HEK293T (cell line): Measurements from ENCODE around the gene CDKN1B.
A peak's percentile ranks its signal among the peaks of the same experiment; 100 is the strongest.

Source experiments
- CTCF ChIA-PET: fragments of 350-600 bp; formaldehyde crosslinking; extraction: SDS; loops from one replicate; lab custom pipeline; 2021; ENCODE audit warnings: antibody characterized with exemption, inconsistent platforms; lab: Yijun Ruan, JAX
- POLR2A ChIA-PET: fragments of 350-600 bp; formaldehyde crosslinking; extraction: SDS; loops from one replicate; lab custom pipeline; 2020; ENCODE audit warnings: antibody characterized with exemption, inconsistent platforms; lab: Yijun Ruan, JAX
- DNase-seq: peaks from one replicate; pipeline ENCODE4 v3.0.0; 2012; ENCODE audit warnings: mixed read lengths; ENCODE audit errors: extremely low spot score
- ARNT ChIP-seq: fragments of 450-650 bp; IDR thresholded peaks from 2 replicates; pipeline ENCODE4 v1.6.1; 2017; ENCODE audit warnings: mild to moderate bottlenecking
- BHLHE40 ChIP-seq: fragments of 450-650 bp; IDR thresholded peaks from 2 replicates; pipeline ENCODE4 v1.6.1; 2016; ENCODE audit warnings: mild to moderate bottlenecking, moderate library complexity, borderline replicate concordance
- CTBP1 ChIP-seq: fragments of 450-650 bp; IDR thresholded peaks from 2 replicates; pipeline ENCODE4 v1.6.1; 2016; ENCODE audit warnings: borderline replicate concordance
- ELF4 ChIP-seq: fragments of 450-650 bp; IDR thresholded peaks from 2 replicates; pipeline ENCODE4 v1.6.1; 2017; ENCODE audit warnings: antibody characterized with exemption
- FOXK2 ChIP-seq: fragments of 450-650 bp; IDR thresholded peaks from 2 replicates; pipeline ENCODE4 v1.6.1; 2016; ENCODE audit warnings: mild to moderate bottlenecking
- FOXM1 ChIP-seq: fragments of 450-650 bp; IDR thresholded peaks from 2 replicates; pipeline ENCODE4 v1.6.1; 2017; ENCODE audit warnings: mild to moderate bottlenecking, borderline replicate concordance
- HDGF ChIP-seq: fragments of 450-650 bp; IDR thresholded peaks from 2 replicates; pipeline ENCODE4 v1.6.1; 2017; ENCODE audit warnings: antibody characterized with exemption, borderline replicate concordance
- LEF1 ChIP-seq: fragments of 450-650 bp; IDR thresholded peaks from 2 replicates; pipeline ENCODE4 v1.6.1; 2017; ENCODE audit warnings: mild to moderate bottlenecking, borderline replicate concordance
- NFRKB ChIP-seq: fragments of 450-650 bp; IDR thresholded peaks from 2 replicates; pipeline ENCODE4 v1.6.1; 2016; ENCODE audit warnings: mild to moderate bottlenecking, moderate library complexity
- SP1 ChIP-seq: fragments of 450-650 bp; IDR thresholded peaks from 2 replicates; pipeline ENCODE4 v1.6.1; 2017
- SUZ12 ChIP-seq: fragments of 450-650 bp; IDR thresholded peaks from 2 replicates; pipeline ENCODE4 v1.6.1; 2016; ENCODE audit warnings: mild to moderate bottlenecking
- TARDBP ChIP-seq: fragments of 450-650 bp; IDR thresholded peaks from 2 replicates; pipeline ENCODE4 v1.6.1; 2016
- ZNF384 ChIP-seq: fragments of 450-650 bp; IDR thresholded peaks from 2 replicates; pipeline ENCODE4 v1.6.1; 2016
- TF ChIP-seq, protein P1 (sequence below): fragments of 450-650 bp; IDR thresholded peaks from 2 replicates; pipeline ENCODE4 v1.6.1; 2016

The CDKN1B gene

DNA sequence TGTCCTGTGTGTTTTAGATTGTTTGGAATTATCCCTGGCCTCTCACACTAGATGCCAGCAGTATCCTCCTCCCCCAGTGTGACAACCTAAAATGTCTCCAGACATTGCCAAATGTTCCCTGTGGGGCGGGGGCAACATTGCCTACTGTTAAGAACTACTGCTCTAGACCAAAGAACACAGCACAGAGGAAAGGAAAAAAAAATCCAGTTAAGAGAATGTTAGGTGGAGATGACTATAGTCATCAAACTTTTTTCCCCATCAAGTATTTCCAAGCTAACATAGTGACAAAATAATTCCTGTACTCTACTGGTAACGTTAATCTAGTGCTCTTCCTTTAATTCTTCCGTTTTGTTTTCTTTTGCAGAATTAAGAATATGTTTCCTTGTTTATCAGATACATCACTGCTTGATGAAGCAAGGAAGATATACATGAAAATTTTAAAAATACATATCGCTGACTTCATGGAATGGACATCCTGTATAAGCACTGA lies 3.5 kb downstream of the CDKN1B start:
- no peak for DNase-seq

GRCh38 chr12:12721176-12721751 lies 4.1 kb downstream of the CDKN1B start:
- ChIA-PET POLR2A (interaction anchor here (0.7 to 2.3 kb wide), 6 partner anchors 11 to 364 kb away, joined by 3 to 7 read pairs (median 5); partner anchors contain the start of gene BORCS5), CTCF (interaction anchor here (0.6 to 1.7 kb wide), 2 partner anchors 16 to 100 kb away, joined by 7 to 11 read pairs; no protein-coding TSS in a partner anchor)
- DNase-seq: no peak
- TF ChIP-seq, protein P1, sequence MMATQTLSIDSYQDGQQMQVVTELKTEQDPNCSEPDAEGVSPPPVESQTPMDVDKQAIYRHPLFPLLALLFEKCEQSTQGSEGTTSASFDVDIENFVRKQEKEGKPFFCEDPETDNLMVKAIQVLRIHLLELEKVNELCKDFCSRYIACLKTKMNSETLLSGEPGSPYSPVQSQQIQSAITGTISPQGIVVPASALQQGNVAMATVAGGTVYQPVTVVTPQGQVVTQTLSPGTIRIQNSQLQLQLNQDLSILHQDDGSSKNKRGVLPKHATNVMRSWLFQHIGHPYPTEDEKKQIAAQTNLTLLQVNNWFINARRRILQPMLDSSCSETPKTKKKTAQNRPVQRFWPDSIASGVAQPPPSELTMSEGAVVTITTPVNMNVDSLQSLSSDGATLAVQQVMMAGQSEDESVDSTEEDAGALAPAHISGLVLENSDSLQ: peak; percentile 67
- TF ChIP-seq NFRKB: no peak
- no peak for TF ChIP-seq FOXK2
- no peak for TF ChIP-seq FOXM1
- no peak for TF ChIP-seq CTBP1

More for the DNA sequence above, 3.5 kb downstream of the CDKN1B start:
- ChIA-PET POLR2A (interaction anchor here (0.7 to 7.4 kb wide), 7 partner anchors 11 to 363 kb away, joined by 3 to 81 read pairs (median 7); partner anchors contain the start of gene BORCS5), CTCF (interaction anchor here (0.6 to 1.7 kb wide), 2 partner anchors 16 to 100 kb away, joined by 7 to 11 read pairs; no protein-coding TSS in a partner anchor)
- TF ChIP-seq ZNF384: no peak
- no peak for TF ChIP-seq ARNT
- TF ChIP-seq BHLHE40: no peak
- no peak for TF ChIP-seq CTBP1
- TF ChIP-seq SUZ12: no peak

DNA sequence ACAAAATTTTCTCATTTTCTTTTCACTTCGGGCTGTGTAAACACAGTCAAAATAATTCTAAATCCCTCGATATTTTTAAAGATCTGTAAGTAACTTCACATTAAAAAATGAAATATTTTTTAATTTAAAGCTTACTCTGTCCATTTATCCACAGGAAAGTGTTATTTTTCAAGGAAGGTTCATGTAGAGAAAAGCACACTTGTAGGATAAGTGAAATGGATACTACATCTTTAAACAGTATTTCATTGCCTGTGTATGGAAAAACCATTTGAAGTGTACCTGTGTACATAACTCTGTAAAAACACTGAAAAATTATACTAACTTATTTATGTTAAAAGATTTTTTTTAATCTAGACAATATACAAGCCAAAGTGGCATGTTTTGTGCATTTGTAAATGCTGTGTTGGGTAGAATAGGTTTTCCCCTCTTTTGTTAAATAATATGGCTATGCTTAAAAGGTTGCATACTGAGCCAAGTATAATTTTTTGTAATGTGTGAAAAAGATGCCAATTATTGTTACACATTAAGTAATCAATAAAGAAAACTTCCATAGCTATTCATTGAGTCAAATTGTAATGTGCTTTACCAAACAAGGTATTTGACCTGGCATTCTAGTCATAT lies 4.8 kb downstream of the CDKN1B start:
- ChIA-PET POLR2A (interaction anchor here (0.9 to 3.0 kb wide), 4 partner anchors 10 to 365 kb away, joined by 3 to 13 read pairs (median 7); partner anchors contain the start of genes BORCS5 and DDX47), CTCF (interaction anchor here (1.7 kb wide), 1 partner anchor 15 kb away, joined by 11 read pairs; no protein-coding TSS in a partner anchor)
- no peak for DNase-seq
- no peak for TF ChIP-seq BHLHE40
- no peak for TF ChIP-seq NFRKB
- TF ChIP-seq TARDBP: no peak
- TF ChIP-seq SP1: no peak
- TF ChIP-seq LEF1: no peak
- no peak for TF ChIP-seq FOXM1
- TF ChIP-seq, protein P1: no peak
- TF ChIP-seq ZNF384: no peak
- TF ChIP-seq CTBP1: no peak
- TF ChIP-seq SUZ12: no peak
- TF ChIP-seq HDGF: no peak

- ChIA-PET CTCF (interaction anchor here (0.7 to 1.7 kb wide), 3 partner anchors 14 to 357 kb away, joined by 9 to 11 read pairs (median 9); no protein-coding TSS in a partner anchor), POLR2A (interaction anchor here (0.9 to 3.0 kb wide), 3 partner anchors 9 to 91 kb away, joined by 3 to 13 read pairs (median 7); partner anchors contain the start of gene DDX47)
- TF ChIP-seq ELF4 (no peak), ARNT (no peak), ZNF384 (no peak), FOXK2 (no peak), BHLHE40 (no peak), TARDBP (no peak), CTBP1 (no peak), LEF1 (no peak)
- TF ChIP-seq, protein P1: no peak
- DNase-seq: no peak
Measured at GRCh38 chr12:12722435-12723148, 5.4 kb downstream of the CDKN1B start.

DNA sequence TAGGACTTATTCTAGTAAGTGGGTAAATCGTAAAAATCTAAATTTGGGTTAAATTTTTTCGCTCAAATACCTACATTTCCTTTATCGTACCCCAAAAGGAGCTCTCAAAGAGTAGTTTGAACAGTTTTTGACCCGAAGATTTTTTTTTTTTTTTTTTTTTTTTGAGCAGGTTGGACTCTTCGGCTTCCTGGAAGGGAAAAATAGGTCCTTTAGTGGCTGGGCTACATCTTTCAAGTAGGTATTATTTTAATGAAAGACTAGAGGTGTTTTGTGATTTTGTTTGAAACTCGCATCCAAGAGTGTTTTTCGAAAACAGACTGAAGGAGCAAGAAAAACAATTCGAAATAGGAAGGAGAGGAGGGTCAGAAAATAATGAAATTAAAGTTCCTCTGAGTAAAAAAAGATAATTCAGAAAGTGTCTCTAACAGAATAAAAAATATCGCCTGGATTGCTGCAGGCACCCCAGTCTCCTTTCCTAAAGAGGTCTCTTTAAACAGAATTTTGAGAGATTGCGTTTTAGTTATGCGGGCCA lies 6.0 kb downstream of the CDKN1B start:
- DNase-seq: no peak
- peak; percentile 69 for TF ChIP-seq ZNF384
- no peak for TF ChIP-seq CTBP1
- ChIA-PET POLR2A (interaction anchor here (1.4 to 5.8 kb wide), 4 partner anchors 8 to 26 kb away, joined by 3 to 87 read pairs (median 8); partner anchors contain the start of gene CDKN1B), CTCF (interaction anchor here (0.7 to 0.9 kb wide), 2 partner anchors 13 to 357 kb away, joined by 9 read pairs; no protein-coding TSS in a partner anchor)
